GM18909 (cell line): Measurements from ENCODE around the gene ATP2B3.
A peak's percentile ranks its signal among the peaks of the same experiment; 100 is the strongest.

Experiments
- ATAC-seq: cut with Tn5 transposase; IDR thresholded peaks from one replicate; pipeline ENCODE4 v1.9.1; 2021; ENCODE audit warnings: mild to moderate bottlenecking; ENCODE audit not compliant: unreplicated experiment, poor library complexity

ATP2B3 gene

DNA sequence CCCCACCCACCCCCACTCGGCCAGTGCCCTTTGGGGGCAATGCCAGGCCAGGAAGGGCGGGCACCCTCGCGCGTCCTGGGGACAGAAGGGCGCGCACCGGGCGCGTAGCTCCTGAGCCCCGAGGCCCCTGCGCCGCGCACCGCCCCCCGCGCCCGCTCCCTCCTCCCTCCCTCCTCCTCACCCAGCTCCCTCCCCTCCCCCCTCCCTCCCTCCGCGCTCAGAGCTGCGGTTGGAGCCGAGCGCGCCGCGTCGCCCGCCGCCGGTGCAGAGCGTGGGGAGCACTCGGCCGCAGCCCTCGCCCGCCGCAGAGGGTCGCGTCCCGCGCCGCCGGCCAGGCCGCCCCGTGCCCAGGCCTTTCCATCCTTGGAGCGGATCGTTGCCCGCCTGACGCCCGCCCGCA is at the start of gene ATP2B3:
Gene ATP2B3, plus strand, starts transcription at position 220 of the 400 bp plus-strand sequence. CDS start 18,606 bp downstream, outside the sequence.
- ATAC-seq = no peak

DNA sequence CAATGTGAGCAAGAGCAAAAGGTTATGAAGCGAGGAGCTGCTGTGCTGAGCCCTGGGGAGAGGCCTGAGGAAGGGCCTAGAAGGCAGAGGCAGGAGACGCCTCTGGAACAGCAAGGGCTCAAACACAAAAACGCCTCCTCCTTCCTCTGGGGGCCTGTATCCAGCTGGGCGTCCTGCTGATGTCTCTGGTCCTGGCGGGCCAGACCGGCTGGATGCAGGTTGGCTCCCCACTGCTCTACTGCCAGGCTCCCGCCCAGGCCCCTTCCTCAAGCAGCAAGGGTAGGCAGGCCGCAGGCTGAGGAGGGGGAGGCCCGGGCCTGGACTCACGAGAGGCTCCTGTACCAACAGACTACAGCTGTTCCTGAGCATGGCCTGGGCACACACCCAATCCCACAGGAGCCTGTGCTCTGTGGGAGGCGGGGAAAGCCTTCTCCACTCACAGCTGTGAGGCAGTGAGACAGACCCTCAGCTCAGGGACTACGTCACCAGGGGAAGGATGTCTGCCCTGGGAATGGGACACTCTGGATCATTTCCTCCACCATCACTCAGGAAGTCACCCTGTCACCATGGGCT is 49.3 kb upstream of the ATP2B3 start:
- no peak for ATAC-seq

DNA sequence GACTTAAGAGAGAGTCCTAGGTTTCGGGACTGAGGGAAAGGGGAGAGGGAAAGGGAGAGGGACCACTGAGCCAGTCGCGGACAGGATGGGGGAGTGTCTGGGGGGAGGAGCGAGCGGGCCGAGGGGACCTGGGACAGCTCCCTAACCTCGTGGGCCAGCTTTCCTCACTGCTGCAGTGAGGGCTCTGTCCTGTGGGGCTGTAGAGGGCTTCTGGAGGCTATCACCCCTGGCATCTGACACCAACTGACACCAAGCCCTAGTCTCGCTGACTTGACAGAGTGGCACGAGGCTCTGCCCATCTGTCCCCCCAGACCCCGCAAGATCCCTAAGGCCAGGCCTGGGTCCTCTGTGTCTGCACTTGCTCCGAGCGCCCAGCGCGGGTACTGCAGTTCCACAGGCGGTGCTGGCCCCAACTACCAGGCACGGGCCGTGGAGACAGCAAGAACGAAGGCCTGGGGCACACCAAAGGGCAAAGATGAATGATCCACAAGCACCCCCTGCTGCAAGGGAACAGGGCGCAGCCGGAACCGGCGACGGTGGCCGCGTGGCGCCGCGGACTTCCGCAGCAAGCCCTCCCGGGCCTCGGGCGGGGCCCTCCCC is 47.5 kb upstream of the ATP2B3 start:
- ATAC-seq = peak; percentile 36

DNA sequence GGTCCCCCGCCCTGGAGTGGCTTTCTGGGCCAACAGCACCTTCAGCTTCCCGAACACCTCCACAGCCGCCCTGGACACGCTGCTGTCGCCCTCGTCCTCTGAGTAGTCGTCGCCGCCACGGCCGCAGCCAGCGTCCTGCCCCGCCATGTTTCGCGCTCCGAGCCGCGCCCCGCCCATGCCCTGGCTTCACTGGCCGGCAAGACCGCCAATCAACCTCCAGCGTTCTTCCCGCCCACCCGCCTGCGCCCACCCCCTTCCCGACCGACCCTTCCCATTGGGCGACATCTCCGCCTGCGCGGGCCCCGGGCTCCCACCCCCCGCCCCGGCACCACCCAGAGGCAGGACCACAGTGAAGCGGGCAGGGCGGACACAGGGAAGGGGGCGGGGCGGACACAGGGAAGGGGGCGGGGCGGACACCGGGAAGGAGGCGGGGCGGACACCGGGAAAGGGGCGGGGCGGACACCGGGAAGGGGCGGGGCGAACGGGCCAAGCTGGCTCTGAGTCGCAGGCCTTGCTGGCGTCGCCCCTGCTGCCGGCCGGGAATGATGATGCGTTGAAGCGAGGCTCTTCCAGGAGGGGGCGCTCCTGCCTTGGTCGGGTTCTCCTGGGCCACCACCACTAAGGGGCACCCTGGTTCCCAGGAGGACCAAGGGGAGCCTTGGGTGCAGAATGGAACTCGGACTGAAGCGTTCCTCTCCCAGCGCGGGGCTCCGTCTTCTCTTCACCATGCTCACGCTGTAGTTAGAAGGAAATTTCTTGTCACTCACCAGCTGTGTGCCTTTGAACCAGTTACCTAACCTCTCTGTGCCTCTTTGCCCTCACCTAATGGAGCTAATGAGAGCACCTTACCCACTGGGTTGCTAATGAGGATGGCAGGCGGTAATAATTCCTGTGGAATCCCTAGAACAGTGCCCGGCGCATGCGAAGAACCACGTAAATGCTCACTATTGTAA is 46.8 kb upstream of the ATP2B3 start, which contains the start of gene HAUS7:
Gene HAUS7, minus strand, starts transcription at position 166 of the 953 bp plus-strand sequence. Its CDS starts 19 bp downstream, at position 147.
- peak; percentile 78 for ATAC-seq

DNA sequence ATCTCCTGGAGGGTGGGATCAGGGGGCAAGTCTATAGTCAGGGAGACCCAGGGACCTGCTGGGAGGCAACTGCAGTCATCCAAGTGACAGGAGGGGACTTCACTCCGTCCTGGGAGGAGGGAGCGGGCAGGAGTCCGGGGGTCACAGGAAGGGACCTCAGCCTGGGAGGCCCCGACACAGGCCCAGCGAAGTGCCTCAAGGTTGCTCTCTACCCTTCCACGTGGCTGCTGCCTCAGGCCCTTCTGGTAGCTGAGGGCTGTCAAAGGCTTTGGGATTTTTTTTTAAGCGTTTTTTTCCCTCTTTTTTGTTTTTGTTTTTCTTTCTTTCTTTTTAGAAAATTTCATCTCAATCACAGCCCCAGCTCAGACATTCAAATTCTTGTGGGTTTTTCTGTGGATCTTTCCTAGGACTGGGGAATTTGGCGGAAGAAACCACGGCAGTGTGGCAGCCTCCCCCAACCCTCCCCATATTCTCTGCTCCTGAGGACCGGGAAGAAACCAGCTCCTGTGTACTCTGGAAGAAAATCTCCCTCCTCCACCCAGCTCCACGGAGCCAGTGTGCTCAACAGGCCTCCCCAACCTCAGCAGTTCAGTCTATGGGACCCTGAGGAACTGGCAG is 45.7 kb upstream of the ATP2B3 start:
- ATAC-seq = no peak

DNA sequence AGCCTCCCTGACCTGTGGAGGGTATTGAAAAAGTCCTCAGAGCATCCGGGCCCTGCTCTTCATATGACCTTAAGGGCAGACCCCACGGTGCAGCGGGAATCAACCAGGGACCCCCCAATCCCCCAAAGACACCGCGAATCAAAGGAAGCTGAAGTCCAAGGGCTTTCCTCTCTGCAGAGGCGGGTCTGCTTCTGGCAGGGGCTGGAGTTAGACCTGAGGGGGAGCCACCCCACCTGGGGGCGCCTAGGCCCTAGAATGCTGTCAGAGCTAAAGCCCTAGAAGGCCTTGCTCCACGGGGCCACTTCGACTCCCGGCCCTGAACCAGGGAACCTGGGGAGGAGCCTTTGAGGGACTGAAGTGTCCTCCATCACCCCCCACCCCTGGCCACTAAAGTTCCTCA is 44.3 kb upstream of the ATP2B3 start:
- no peak for ATAC-seq

DNA sequence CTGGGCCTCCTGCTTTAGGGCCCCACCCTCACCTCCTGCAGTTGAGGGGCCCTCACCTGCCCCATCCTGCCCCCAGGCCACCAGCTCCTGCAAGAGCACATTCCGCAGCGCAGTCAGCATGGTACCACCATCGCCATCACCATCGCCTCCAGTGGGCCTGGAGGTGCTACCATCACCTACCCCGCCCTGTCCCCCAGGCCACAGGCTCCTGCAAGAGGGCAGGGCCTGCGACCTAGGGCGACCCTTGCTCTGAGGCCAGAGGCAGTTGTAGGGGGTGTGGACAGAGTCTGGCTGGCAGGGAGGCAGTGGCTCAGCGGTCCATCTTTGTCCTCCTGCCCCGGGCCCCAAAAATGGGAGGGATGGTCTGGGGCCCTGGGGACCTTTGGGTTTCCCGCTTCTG is 43.2 kb upstream of the ATP2B3 start:
- no peak for ATAC-seq

DNA sequence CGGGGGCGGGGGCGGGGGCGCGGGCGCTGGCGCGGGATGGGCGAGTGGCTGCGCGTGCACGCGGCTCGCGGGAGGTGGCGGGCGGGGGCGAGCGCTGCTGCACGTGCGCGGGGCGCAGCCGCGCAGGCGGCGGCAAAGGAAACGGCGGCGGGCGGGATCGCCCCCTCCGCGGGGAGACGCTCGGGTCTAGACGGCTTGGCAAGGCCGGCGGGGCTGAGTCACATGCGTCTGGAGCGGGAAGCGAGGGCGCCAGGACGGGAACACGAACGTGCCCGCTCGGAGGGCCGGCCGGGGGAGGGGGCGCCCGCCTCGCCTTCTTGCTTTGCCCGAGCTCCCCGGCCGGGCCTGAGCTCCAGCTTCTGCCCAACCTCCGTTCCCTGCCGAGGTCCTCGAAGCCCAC is 42.7 kb upstream of the ATP2B3 start:
- ATAC-seq = no peak

DNA sequence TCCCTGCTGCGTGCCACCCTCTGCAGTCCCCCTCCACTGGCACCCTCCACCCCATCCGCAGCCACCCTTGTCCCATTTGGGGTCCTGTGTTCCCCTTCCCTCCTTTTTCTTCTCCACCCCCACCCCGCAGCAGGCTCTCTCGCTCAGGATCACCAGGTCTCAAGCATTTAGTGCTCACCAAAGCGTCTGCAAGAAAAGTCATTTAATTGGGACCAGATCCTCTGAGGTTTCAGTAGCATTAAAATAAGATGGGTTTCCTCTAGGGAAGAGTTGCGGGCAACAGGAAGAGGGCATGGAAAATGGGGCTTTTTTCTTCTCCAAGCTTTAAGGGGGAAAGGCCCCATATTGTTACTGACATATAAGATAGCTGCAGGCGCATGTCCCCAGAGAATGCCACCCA is 42.2 kb upstream of the ATP2B3 start:
- ATAC-seq = no peak

DNA sequence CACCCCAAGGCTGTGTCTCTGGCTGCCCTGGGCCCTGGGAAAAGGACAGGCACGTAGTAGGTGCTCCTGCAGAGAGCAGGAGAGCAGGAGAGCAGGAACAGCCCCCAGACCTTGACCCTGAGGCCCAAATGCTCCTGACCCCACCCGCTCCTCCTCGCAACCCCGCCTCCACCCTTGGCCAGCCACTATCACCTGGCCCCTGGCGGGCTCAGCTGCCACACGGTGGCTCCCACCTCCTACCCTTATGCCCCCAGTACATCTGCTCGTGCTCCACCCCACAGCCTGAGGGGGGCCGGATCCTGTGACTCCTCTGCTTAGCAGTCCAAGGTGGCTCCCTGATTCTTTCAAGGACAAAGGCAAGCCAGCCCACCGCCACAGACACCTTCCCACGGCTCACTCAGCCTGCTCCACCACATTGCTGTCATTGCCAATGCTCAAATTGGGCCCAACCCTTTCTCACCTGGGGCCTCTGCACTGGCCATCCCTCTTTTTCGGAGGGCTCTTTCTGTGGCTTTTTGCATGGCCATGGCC is 41.6 kb upstream of the ATP2B3 start:
- ATAC-seq = no peak

DNA sequence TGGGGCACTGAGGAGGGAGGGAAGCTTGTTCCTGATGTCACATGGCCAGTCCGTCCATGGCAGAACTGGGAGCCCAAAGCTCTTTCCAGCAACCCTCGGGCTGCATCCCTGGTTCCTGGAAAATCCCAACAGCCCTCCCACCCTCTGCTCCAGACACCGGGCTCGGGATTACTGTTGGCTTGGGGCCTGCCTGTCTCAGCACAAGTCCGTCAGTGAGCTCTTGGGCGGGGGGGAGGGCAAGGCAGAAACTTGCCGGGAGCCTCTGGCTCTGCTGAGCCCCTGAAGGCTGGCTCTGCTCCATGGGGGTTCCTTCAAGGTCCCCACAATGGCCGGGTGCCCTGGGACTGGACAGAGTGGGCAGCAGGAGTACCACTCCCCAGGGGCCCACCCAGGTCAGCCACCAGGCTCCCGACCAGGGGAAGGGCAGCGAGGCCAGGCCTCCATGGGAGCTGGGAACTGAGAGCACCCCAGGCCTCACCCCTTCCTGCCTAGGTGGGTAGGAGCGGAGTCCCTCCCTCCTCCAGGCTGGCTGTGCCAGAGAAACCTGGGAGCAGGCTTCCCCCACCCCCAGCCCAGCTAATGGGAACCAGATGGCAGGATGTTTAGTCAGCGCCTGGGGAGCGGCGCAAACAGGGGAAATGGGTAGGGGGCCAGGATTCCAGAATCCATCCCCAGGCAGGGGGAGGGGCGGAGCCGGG is 40.6 kb upstream of the ATP2B3 start:
- no peak for ATAC-seq

DNA sequence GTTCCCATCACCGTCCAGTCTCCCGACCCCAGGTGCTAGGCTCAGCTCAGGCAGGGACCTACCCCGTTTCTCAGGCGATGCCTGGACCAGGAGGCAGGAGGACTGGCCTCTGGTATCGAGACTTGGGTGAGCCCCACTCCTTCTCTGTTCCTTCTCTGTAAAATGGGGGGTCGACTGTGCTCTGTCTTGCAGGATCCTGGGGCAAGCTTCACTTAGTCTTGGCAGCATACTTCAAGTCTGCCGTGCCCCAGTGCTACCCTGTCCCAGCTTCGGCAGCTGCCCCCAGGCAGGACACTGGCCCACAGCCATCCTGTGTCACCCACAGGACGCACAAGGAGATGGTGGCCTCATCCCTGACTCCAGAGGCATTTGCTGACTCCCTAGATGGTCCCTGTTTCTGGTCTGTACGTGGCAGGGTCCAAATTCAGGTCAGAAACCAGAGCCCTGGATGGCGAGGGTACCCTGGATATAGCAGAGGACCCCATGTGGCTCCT is 40.0 kb upstream of the ATP2B3 start:
- no peak for ATAC-seq

DNA sequence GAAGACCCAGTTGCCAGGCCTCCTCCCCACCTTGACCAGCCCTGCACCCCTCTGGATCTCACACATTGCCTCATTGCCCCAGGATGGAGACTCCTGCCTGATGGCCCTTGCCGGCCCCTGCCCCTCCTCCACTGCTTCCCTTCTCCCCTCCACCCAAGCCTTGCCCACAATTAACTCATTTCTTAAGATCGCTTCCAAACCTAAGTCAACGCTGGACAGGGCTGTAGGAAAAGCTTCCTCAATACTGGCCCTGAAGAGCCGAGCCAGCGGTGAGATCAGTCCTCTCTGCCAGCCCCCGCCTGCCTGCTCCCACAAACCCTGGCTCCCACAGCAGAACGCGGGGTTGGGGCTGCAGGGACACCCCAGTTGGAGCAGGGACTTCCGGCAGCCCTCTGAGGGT is 39.5 kb upstream of the ATP2B3 start:
- ATAC-seq = no peak

DNA sequence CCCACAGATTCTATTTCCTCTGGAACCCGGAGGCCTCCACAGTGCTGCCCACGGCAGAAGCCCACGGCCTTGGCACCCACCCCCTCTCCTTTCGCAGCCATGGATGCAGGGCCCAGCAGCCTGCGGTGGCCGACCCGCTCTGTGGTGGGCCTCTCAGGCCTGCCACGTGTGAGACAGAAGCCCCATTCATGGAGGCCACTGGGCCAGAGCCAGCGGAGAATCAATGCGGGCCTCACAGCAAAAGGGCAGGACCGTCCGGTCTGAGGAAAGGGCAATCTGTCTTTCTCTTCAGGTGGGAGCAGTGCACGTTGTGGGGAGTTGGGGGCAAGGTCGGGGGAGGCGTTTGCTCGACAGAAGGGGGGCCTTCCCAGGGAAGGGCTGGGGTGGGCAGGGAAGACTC is 38.7 kb upstream of the ATP2B3 start:
- ATAC-seq = no peak

DNA sequence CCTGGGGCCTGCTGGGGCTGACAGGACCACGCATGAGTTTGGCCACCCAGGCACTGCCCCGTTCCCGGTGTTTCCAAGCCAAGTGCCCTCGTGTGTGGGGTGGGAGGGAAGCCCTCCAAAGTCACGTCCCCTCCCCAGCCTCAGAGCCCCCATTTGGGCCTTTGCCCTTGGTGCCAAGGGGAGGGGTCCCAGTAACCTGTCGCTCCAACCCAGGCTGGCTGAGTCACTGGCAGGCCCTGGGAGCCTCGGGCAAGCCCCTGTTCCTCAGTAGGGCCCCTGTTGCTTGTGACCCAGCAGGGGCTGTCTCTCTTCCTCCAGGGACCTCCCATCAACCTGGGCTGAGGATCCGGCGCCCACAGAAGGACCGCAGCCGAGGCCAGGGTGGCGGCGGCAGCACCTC is 36.4 kb upstream of the ATP2B3 start:
- ATAC-seq = no peak

DNA sequence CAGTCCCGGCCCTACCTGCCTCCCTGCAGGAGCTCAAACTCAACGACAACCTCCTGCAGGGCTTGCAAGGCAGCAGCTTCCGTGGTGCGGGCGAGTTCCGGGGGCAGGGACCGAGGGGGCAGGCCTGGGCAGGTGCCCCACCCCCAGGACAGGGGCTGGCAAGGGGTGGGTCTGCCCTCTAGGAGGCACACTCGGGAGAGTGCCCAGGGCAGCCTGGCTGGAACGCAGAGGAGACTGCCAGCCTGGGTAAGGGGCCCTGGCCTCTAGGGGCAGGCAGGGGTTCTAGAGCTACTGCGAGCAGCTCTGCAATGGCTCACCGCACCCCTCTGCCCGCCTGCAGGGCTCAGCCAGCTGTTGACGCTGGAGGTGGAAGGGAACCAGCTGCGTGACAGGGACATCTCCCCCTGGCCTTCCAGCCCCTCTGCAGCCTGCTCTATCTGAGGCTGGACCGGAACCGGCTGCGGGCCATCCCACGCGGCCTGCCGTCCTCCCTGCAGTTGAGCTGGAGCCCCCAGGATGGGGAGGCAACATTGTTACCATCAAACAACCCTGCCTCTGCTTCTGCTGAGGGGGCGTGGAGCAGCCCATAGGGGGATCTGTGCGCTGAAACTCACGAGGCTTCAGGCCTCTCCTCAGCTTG is 34.9 kb upstream of the ATP2B3 start:
- ATAC-seq = no peak

DNA sequence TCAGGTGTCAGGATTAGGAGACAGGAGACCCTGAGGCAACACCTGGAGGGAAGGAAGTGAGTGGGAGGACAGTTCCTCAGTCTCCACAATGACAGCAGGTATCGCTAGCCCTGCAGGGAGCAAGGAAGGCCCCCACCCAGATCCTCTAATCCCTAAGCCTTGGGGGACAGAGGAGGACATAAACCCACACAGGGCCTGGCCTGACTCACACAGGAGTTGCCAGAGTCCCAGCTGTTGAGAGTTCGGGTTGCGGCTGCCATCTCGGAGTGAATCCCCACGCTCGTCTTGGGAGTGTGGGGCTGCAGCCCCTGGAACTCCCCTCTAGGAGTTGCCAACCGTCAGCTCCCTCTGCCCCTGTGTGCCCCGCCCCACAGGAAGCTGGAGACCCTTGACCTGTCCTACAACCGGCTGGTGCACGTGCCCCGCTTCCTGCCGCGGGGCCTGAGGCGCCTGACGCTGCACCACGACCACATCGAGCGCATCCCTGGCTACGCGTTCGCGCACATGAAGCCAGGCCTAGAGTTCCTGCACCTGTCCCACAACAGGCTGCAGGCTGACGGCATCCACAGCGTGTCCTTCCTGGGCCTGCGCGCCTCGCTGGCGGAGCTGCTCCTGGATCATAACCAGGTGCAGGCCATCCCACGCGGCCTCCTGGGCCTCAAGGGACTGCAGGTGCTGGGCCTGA is 31.9 kb upstream of the ATP2B3 start:
- ATAC-seq = no peak

DNA sequence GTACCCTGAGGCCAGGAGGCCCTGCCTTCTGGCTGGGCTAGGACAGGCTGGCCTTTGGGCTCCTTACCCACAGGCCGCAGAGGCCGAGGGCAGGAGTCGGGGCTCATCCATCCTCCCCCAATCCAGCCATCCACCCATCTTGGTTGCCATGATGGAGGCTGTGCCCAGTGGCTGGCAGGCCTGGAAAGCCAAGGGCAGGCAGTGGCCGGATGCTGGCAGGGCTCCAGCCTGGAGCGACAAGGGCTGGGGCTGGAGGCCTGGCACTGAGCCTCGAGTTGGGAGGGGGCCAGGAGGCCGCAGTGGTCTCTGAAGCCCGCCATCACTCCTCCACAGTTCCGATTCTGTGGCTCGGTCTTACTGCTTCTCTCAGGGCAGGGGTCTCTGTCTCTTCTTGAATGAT is 31.3 kb upstream of the ATP2B3 start:
- no peak for ATAC-seq

DNA sequence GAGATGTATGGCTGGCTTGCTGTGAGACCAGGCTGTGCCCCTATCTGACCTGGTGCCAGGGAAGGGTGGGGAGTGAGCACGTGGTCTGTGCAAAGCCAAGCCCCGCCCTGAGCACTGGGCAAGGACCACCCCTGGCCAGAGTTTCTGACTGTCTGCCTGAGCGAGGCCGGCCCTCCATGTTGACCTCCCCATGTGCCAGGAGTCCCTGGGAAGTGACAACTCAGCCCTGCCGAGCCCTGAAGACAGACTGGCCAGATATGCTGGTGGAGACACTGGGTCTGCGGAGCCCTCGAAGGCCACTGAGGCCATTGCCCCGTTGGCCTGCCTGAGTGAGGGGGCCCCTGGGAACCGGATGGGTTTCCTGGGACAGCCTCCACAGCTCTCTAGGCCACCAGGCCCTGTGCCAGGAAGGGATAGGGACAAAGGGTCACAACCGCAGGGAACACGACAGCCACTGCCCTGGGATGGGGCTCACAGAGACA is 29.8 kb upstream of the ATP2B3 start:
- ATAC-seq = no peak
